NCI-H1694 treated with DMSO at 0.1 percent for 48 hours (cell line): ENCODE results near the gene CASZ1.

ENCODE experiments used
- DNase-seq: peaks from one replicate; lab custom pipeline; 2025; lab: John Stamatoyannopoulos, UW

The CASZ1 gene

DNA sequence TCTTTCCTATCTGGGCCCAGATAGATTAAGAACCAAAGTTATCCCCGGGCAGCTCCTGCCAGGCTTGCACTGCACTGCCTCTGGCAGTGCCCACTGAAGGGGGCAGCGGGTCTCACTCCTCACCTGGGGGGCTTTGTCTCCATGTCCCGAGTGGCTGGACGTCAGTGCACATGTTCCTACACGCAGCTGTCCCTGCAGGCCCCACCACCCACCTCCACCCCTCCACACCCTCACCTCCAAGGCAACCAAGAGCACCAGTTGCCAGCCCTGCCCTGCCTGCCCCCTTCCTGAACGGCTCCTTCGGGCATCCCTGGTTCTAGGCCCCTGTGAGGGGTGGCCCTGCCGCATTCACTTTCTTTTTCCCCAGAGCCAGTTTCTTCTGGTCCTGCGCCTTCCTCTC is 174.5 kb downstream of the CASZ1 start:
- DNase-seq = no peak

DNA sequence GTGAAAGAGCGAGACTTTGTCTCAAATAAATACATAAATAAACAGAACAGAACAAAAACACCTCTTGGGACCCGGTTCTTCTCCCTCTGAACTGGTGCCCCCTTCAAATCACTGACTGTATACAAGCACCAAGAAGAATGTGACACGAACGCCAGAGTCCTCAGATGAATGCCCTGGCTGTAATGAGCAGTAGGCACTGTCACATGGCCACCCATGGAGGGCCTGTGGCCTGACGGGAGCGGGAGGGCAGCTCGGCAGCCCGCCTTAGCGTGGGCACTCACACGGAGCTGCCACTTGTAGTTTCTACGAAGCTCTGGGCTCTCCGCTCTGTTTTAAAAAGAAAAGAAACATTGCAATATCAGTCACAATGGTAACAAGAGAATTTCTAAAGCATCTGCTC is 175.7 kb downstream of the CASZ1 start:
- no peak for DNase-seq

DNA sequence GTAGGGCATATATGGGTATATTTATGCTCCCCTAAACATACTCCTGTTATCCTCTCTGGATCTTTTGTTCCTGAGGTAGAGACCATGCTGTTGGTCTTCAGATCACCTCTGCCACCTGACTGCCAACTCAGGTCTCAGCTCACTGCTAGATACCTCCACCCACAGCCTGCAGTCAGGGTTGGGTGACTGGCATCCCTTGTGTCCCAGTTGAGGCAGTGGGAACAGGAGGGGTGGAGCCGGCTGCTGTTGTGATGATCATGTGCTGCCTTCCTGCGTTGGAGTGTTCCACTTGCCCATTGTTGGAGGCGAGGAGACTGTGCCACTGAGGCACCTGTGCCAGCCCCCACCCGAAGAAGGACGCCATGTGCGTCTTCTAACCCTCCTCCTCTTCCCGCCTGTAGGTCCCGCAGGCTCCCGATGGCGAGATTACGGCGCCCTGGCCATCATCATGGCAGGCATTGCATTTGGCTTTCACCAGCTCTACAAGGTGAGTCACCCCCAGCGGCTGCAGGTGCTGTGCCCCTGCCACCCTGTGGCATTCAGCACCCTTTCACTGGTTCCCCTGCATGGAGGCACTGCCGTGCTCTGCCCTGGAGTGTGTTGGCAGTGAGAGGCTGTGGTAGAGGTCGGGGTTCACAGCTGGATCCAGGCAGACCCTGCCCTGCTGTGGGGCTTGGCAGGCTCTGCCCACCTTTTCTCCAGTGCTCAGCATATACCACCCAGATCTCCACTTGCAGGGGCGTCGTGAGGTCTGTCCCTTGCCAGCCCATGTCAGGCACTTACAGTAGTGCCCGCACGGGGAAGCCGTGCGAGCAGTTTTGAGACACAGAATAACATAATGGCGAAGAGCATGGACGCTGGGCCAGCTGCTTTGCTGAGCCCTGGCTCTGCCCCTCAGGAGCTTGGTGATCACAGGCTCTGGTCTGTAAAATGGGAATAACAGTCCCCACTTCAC is 178.2 kb downstream of the CASZ1 start:
- no peak for DNase-seq

- no peak for DNase-seq
These were observed 179.1 kb downstream of the CASZ1 start for GRCh38 chr1:10617318-10617717.

DNA sequence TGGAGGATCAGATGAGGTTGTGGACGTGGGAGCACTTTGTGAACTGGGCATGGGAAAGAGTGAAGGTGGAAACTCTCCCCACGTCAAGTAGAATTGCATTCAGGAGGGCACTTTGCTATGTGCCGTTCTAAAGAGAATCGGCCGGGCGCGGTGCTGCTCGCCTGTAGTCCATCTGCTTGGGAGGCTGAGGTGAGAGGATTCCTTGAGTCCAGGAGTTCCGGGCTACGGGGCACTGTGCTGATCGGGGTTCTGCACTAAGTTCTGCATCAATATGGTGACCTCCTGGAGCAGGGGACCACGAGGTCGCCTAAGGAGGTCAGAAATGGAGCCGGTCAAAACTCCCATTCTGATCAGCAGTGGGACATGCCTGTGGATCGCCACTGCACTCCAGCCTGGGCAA is 179.8 kb downstream of the CASZ1 start:
- DNase-seq = no peak

GRCh38 chr1:10615932-10616671 is 180.3 kb downstream of the CASZ1 start:
- DNase-seq = no peak

DNA sequence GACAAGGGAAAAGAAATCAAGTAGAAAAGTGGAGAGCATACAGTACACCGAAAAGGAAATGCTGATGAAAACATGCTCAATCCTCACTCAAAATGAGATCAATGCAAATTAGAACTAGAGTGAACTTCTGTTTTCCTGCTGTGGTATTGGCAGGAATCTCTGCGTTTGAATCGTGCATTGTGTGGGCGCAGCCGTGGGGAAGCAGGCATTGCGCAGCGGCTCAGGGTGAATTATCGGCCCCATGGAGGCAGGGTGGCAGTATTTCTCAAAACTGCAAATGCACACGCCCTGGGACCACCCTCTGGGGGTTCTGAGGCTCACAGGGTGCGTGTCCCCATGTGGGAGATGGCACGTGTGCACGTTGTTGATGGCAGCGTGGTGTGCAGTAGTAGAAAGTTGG is 181.1 kb downstream of the CASZ1 start:
- no peak for DNase-seq

DNA sequence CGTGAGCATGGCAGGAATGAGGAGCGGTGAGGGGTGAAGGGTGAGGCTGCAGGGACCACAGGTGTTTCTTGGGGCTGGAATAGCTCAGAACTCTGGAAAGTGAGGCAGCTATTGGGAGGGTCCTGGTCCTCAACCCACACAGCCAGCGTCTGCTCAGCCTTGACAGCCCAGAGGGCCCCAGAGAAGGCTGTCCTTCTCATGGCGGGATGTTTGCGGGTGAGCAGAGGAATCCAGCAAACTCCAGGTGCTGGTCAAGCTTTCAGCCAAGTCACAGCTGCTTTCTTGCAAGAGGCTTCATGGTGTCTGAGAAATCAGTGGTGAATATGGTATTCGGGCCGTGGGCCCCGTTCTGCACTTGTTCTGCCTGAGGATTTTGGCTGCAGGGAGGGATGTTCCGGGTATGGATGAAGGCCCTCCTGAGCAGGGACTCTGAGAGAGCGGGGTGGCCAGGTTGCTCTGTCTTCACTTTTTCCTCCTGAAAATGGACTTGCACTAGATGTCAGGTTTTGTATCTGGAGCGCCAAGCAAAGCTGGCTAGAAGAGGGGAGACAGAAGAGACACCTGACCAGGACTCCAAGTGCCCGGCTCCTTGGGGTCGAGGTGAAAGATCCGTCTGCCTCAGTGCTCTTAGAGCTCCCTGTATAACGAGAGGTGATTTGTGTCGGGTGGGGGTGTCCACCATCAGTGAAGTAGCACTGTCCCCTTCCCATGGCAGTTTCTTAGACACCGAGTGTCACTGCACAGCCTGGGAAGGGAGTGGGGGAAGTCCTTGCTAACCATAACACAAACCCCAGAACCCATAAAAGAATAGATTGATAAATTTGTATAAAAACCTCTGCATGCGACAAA is 181.8 kb downstream of the CASZ1 start:
- no peak for DNase-seq

DNA sequence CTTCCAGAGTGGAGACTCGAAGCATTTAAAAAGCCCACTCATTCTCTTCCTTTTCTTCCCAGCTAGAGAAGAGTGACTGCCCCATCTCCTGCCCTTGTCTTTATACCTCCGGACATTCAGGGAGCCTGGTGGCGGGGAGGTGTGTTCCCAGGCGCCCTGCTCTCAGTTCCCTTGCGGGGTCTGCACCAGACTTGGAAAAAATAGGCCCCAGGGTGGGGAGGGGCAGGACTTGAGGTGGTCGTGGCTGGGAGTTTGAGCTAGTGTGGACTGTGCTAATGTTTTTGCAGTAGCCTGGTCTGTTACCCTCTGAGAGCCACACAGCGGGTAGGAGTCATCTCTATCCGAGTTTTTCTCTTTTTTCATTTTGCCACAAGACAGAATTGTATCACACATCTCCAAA is 182.6 kb downstream of the CASZ1 start:
- no peak for DNase-seq

GRCh38 chr1:10613340-10613739 is 183.1 kb downstream of the CASZ1 start:
- DNase-seq = no peak

GRCh38 chr1:10612436-10613160 is 183.8 kb downstream of the CASZ1 start:
- DNase-seq = no peak

DNA sequence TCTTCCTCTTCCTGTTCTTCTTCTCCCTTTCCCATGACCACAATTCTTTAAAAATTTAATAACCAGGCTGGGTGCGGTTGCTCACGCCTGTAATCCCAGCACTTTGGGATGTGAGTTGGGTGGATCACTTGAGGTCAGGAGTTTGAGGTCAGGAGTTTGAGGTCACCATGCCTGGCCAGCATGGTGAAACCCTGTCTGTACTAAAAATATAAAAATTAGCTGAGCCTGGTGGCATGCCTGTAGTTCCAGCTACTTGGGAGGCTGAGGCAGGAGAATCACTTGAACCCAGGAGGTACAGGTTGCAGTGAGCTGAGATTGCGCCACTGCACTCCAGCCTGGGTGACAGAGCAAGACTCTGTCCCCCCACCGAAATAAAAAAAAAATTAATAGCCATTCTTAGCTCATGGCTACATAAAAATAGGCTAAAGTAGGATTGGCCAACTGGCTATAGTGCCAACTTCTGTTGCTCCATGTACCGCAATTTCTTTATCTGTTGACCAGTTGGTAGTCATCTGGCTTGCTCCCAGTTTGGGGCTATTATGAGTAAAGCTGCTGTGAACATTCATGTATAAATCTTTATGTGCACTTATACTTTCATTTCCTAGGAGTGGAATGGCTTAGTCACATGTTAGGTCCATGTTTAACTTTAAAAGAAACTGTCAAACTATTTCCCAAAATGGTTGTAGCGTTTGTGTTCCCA is 185.4 kb downstream of the CASZ1 start:
- DNase-seq = no peak

- DNase-seq = no peak
These were observed 187.8 kb downstream of the CASZ1 start for GRCh38 chr1:10608690-10609089.

DNA sequence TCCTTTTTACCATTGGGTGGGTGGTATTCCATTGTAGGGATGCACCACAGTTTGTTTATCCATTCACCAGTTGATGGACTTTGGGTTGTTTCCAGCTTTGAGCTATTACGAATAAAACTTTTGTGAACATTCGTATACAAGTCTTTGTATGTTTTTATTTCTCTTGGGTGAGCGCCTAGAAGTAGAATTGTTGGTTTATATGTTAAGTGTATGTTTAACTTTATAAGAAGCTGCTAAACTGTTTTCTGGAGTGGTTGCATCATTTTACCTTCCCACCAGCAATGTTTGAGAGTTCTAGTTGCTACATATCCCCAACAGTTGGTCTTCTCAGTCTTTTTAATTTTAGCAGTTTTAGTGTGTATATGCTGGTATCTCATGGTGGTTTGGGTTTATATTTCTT is 189.2 kb downstream of the CASZ1 start:
- no peak for DNase-seq

GRCh38 chr1:10606064-10606463 is 190.4 kb downstream of the CASZ1 start:
- no peak for DNase-seq

DNA sequence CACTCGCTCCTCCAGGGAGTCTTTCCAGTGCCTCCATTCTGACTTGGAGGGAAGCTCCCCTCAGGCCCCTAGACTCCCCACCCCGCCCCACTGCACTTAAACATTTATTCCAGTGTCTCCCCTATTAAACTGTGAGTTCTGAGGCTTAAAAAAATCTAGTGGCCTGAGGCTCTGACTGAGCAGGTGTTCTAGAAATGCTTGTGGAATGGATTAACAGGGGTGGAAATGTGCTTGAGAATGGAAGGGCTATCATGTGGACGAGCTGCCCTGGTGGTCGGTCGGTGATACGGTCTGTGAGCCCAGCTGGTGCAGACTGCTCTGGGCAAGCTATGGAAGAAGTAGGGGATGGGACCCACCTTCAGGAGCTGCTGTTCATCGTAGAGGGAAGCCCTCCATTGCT is 191.5 kb downstream of the CASZ1 start:
- no peak for DNase-seq

- DNase-seq = no peak
These were observed 193.5 kb downstream of the CASZ1 start for GRCh38 chr1:10602936-10603335.

GRCh38 chr1:10601342-10602070 is 194.9 kb downstream of the CASZ1 start:
- no peak for DNase-seq

DNA sequence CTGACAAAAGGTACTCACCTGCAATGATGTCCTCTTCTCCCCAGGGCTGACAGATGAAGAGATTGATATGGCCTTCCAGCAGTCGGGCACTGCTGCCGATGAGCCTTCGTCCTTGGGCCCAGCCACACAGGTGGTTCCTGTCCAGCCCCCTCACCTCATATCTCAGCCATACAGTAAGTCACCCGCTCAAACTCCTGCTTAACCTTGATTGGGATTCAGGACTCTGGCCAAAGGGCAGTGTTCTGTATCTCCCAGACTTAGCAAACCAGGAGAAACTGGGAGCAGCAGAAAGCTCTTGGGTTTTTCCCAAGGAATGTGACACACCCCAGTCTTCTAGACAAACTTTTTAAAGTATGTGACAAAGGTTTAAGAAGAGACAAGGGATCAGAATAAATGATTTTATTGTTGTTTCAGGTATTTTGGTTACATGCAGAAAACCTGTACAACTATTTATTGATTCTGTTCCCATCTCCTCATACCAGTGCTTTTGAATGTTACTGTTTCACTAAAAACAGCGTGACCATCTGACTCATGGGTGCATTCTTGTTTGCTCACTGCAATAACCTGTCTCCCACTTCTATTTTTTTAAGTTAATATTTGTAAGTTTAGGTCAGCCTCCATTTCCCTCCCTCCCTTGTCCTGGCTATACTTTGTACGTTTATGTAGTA is 197.1 kb downstream of the CASZ1 start:
- DNase-seq = no peak

DNA sequence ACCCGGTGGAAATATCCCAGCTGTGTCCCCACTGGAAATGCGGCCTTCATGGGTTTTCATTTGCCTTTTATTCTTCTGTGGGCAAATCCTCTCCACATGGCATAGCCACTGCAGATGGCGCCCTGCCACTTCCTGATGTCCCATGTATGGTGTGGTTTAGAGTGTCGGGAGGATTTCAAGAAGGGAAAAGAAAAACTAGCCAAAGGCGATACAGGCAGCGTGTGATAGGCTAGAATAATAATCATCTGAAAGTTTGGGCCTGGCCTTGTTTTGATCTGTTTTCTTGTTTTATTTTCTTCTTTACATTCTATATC is 198.1 kb downstream of the CASZ1 start:
- DNase-seq = no peak
